Upper lobe of left lung (tissue), 6 donors: ENCODE results near the gene CEBPA. TPM values are rescaled to one million over a fixed set of nuclear protein-coding genes. Genes with fewer than 3 reads are reported as not detected.

Experiments used
- ATAC-seq, 2 donors: fragments of 200-7000 bp; cut with Tn5 transposase; one replicate each; pipeline ENCODE4 v1.9.1; 2022; ENCODE audit warnings: mild to moderate bottlenecking in 2 of 2, moderate library complexity in 2 of 2; ENCODE audit not compliant: low FRiP score in 2 of 2
- DNase-seq, 2 donors: peaks; one replicate each; pipeline ENCODE4 v3.0.0-alpha.2; 2019 to 2020
- H3K27ac ChIP-seq, 4 donors: fragments of 200-600 bp; sonication (generic); one replicate each; pipeline ENCODE4 v1.5.1; 2016 to 2019
- H3K27me3 ChIP-seq, 4 donors: fragments of 200-600 bp; sonication (generic); one replicate each; pipeline ENCODE4 v1.5.1; 2017 to 2019
- H3K36me3 ChIP-seq, 4 donors: fragments of 200-600 bp; sonication (generic); one replicate each; pipeline ENCODE4 v1.5.1; 2016 to 2019
- H3K4me1 ChIP-seq, 4 donors: fragments of 200-600 bp; sonication (generic); one replicate each; pipeline ENCODE4 v1.5.1; 2018 to 2019
- H3K4me3 ChIP-seq, 4 donors: fragments of 200-600 bp; sonication (generic); one replicate each; pipeline ENCODE4 v1.5.1; 2017 to 2019; ENCODE audit warnings: mild to moderate bottlenecking in 2 of 4, moderate library complexity in 1 of 4
- H3K9me3 ChIP-seq, 4 donors: fragments of 200-600 bp; sonication (generic); one replicate each; pipeline ENCODE4 v1.5.1; 2018 to 2019
- CTCF ChIP-seq, 6 experiments: fragments of 450-650 bp in 4 of 6; fragments of 200-600 bp in 2 of 6; sonication (generic) in 2 of 6; IDR thresholded peaks; one replicate each; pipeline ENCODE4 v1.5.1; 2016 to 2019; ENCODE audit warnings: antibody characterized with exemption in 6 of 6
- EP300 ChIP-seq, 4 donors: sonication (generic); formaldehyde crosslinking; IDR thresholded peaks; one replicate each; pipeline ENCODE4 v1.5.1; 2017; ENCODE audit warnings: antibody characterized with exemption in 4 of 4, control low read depth in 2 of 4
- POLR2A ChIP-seq, 4 donors: fragments of 450-650 bp; IDR thresholded peaks; one replicate each; pipeline ENCODE4 v1.5.1; 2016 to 2017; ENCODE audit warnings: antibody characterized with exemption in 4 of 4, mild to moderate bottlenecking in 2 of 4
- POLR2AphosphoS5 ChIP-seq, 2 donors: sonication (generic); formaldehyde crosslinking; IDR thresholded peaks; one replicate each; pipeline ENCODE4 v1.5.1; 2017; ENCODE audit warnings: antibody characterized with exemption in 2 of 2
- WGBS, 2 donors: methylation state at CpG; one replicate each; pipeline ENCODE4 v1.1.5; 2017 to 2018; 5-methylcytosine and 5-hydroxymethylcytosine counted together
- total RNA-seq, 6 donors: library from RNA; depleted of rRNA in 4 of 6; stranded (reverse); fragments of >200 nt in 4 of 6; gene quantifications; one replicate each; pipeline versions ENCODE4 v1.1.0 to v1.2.1, GENCODE V29; 2016 to 2021
- donor health status: DM: no; HTN: no; CAD: no; lungs with moderate emphysema.
- donor health status: DM: no; HTN: yes; CAD: no; lungs with severe emphysema.

The CEBPA gene
- total RNA-seq, 6 donors from 2014 or later: 53.5 to 183 (median 109) TPM

GRCh38 chr19:33288666-33289065, 13.7 kb downstream of the CEBPA start:
- no peaks in the 10 kb centered on the region for H3K36me3 ChIP-seq
- no peak overlapping the region for H3K4me3 ChIP-seq
- peak overlapping the region in 1 of 4 donors; percentile 79 for H3K27ac ChIP-seq
- peaks cover 28 to 81% (median 62%) of the 10 kb centered on the region in 4 donors for H3K4me1 ChIP-seq
- peaks cover 0 to 11% (median 2%) of the 10 kb centered on the region in 4 donors for H3K9me3 ChIP-seq
- WGBS, 2 donors: 94 to 95% methylated on average over 1 of the region's 1 CpG
- ATAC-seq (no peak), DNase-seq (no peak)
- TF ChIP-seq POLR2A (IDR thresholded peaks at IDR 0.05) (no peak), CTCF (IDR thresholded peaks at IDR 0.05) (no peak), POLR2AphosphoS5 (IDR thresholded peaks at IDR 0.05) (no peak), EP300 (IDR thresholded peaks at IDR 0.05) (no peak)
- H3K27me3 ChIP-seq: no peaks in the 10 kb centered on the region

GRCh38 chr19:33287927-33288326, 14.4 kb downstream of the CEBPA start:
- TF ChIP-seq POLR2AphosphoS5 (IDR thresholded peaks at IDR 0.05) (no peak), CTCF (IDR thresholded peaks at IDR 0.05) (no peak), EP300 (IDR thresholded peaks at IDR 0.05) (no peak), POLR2A (IDR thresholded peaks at IDR 0.05) (no peak)
- Histone ChIP-seq H3K9me3 (peaks cover 0 to 11% (median 2%) of the 10 kb centered on the region in 4 donors), H3K36me3 (no peaks in the 10 kb centered on the region), H3K27me3 (no peaks in the 10 kb centered on the region), H3K4me1 (peaks cover 26 to 74% (median 57%) of the 10 kb centered on the region in 4 donors), H3K27ac (peak overlapping the region in 3 of 4 donors; percentile 27 to 79 (median 55)), H3K4me3 (no peak overlapping the region)
- no peak for ATAC-seq
- no peak for DNase-seq

- Histone ChIP-seq H3K27ac (peak overlapping the region; percentile 24 to 79 (median 41)), H3K9me3 (peaks cover 0 to 11% (median 2%) of the 10 kb centered on the region in 4 donors), H3K4me3 (no peak overlapping the region), H3K4me1 (peaks cover 23 to 69% (median 52%) of the 10 kb centered on the region in 4 donors), H3K27me3 (no peaks in the 10 kb centered on the region), H3K36me3 (no peaks in the 10 kb centered on the region)
- TF ChIP-seq CTCF (IDR thresholded peaks at IDR 0.05) (no peak), POLR2A (IDR thresholded peaks at IDR 0.05) (no peak), POLR2AphosphoS5 (IDR thresholded peaks at IDR 0.05) (no peak), EP300 (IDR thresholded peaks at IDR 0.05) (no peak)
- DNase-seq (no peak), ATAC-seq (no peak)
- 71 to 82% methylated on average over 4 of the region's 4 CpGs for WGBS, 2 donors
Observed at GRCh38 chr19:33287438-33287837, 14.9 kb downstream of the CEBPA start.

GRCh38 chr19:33286899-33287298, 15.4 kb downstream of the CEBPA start:
- DNase-seq (no peak), ATAC-seq (peak in 1 of 2 donors; percentile 38)
- peaks cover 0 to 11% (median 2%) of the 10 kb centered on the region in 4 donors for H3K9me3 ChIP-seq
- TF ChIP-seq EP300 (IDR thresholded peaks at IDR 0.05): no peak
- TF ChIP-seq POLR2A (IDR thresholded peaks at IDR 0.05): no peak
- no peak for TF ChIP-seq CTCF (IDR thresholded peaks at IDR 0.05)
- no peak for TF ChIP-seq POLR2AphosphoS5 (IDR thresholded peaks at IDR 0.05)
- no peaks in the 10 kb centered on the region for H3K27me3 ChIP-seq
- H3K36me3 ChIP-seq: no peaks in the 10 kb centered on the region
- peaks cover 18 to 64% (median 46%) of the 10 kb centered on the region in 4 donors for H3K4me1 ChIP-seq
- H3K4me3 ChIP-seq: no peak overlapping the region
- H3K27ac ChIP-seq: peak overlapping the region in 2 of 4 donors; percentile 55 to 79
- 51 to 68% methylated on average over 13 of the region's 13 CpGs for WGBS, 2 donors

- ATAC-seq: no peak
- no peak for DNase-seq
- peaks cover 14 to 60% (median 46%) of the 10 kb centered on the region in 4 donors for H3K4me1 ChIP-seq
- 47 to 50% methylated on average over 9 of the region's 9 CpGs for WGBS, 2 donors
- no peak overlapping the region for H3K4me3 ChIP-seq
- H3K27me3 ChIP-seq: no peaks in the 10 kb centered on the region
- H3K36me3 ChIP-seq: no peaks in the 10 kb centered on the region
- peak overlapping the region in 1 of 4 donors; percentile 79 for H3K27ac ChIP-seq
- H3K9me3 ChIP-seq: peaks cover 0 to 11% (median 2%) of the 10 kb centered on the region in 4 donors
- TF ChIP-seq POLR2AphosphoS5 (IDR thresholded peaks at IDR 0.05) (no peak), POLR2A (IDR thresholded peaks at IDR 0.05) (no peak), CTCF (IDR thresholded peaks at IDR 0.05) (no peak), EP300 (IDR thresholded peaks at IDR 0.05) (no peak)
Observed at GRCh38 chr19:33285441-33285927, 16.9 kb downstream of the CEBPA start.
